ENCODE measurements around the gene ISX. TPM values are rescaled to one million over a fixed set of nuclear protein-coding genes. Genes with fewer than 3 reads are reported as not detected.

Gene ISX
- total RNA-seq, 1 experiment from 2014 or later = not detected

DNA sequence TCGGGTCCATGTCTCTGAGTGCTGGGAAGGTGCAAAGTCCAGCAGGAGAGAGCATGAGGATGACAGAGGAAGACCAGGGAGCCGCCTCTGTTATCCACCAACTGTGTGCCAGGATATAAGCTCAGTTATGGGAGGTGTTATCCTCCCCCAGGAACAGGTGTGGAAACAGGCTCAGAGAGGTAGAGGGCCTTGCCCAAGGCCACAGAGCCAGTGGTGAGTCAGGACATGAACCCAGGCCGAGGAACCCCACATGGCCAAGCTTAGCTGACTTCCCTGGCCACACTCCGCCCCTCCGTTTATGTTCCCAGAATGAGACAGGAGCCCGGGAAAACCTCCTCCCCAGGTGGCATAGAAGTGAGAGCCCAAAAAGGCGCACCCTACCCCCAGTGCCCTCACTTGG is 50.3 kb downstream of the ISX start:
- CTCF ChIA-PET = no interaction called here
- ATAC-seq (no peak), DNase-seq (ENCODE audit: low read depth, low spot score) (no peak)
- POLR2A ChIA-PET = no interaction called here
- Histone ChIP-seq H3K27ac (ENCODE audit: low read length) (no peak overlapping the region), H3K4me1 (ENCODE audit: control insufficient read depth, insufficient read depth, low read length) (no peaks in the 10 kb centered on the region), H3K27me3 (ENCODE audit: control insufficient read depth, insufficient read depth, low read length) (no peaks in the 10 kb centered on the region), H3K9me3 (ENCODE audit: control insufficient read depth, insufficient read depth, low read depth, low read length) (no peaks in the 10 kb centered on the region), H3K4me3 (ENCODE audit: low read depth in 2 of 2, low read length in 2 of 2) (no peak overlapping the region), H3K36me3 (ENCODE audit: control insufficient read depth, insufficient read depth, low read length) (no peaks in the 10 kb centered on the region)
- TF ChIP-seq TCF7L2 (IDR thresholded peaks at IDR 0.05; ENCODE audit: low read depth, low read length) (no peak), SIN3A (IDR thresholded peaks at IDR 0.05; ENCODE audit: borderline replicate concordance, insufficient read depth, low read depth, low read length) (no peak), POLR2AphosphoS5 (IDR thresholded peaks at IDR 0.05; ENCODE audit: low read depth, low read length) (no peak)
- TF ChIP-seq, protein P1, sequence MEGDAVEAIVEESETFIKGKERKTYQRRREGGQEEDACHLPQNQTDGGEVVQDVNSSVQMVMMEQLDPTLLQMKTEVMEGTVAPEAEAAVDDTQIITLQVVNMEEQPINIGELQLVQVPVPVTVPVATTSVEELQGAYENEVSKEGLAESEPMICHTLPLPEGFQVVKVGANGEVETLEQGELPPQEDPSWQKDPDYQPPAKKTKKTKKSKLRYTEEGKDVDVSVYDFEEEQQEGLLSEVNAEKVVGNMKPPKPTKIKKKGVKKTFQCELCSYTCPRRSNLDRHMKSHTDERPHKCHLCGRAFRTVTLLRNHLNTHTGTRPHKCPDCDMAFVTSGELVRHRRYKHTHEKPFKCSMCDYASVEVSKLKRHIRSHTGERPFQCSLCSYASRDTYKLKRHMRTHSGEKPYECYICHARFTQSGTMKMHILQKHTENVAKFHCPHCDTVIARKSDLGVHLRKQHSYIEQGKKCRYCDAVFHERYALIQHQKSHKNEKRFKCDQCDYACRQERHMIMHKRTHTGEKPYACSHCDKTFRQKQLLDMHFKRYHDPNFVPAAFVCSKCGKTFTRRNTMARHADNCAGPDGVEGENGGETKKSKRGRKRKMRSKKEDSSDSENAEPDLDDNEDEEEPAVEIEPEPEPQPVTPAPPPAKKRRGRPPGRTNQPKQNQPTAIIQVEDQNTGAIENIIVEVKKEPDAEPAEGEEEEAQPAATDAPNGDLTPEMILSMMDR (IDR thresholded peaks at IDR 0.05) = no peak
- TF ChIP-seq, protein P2, sequence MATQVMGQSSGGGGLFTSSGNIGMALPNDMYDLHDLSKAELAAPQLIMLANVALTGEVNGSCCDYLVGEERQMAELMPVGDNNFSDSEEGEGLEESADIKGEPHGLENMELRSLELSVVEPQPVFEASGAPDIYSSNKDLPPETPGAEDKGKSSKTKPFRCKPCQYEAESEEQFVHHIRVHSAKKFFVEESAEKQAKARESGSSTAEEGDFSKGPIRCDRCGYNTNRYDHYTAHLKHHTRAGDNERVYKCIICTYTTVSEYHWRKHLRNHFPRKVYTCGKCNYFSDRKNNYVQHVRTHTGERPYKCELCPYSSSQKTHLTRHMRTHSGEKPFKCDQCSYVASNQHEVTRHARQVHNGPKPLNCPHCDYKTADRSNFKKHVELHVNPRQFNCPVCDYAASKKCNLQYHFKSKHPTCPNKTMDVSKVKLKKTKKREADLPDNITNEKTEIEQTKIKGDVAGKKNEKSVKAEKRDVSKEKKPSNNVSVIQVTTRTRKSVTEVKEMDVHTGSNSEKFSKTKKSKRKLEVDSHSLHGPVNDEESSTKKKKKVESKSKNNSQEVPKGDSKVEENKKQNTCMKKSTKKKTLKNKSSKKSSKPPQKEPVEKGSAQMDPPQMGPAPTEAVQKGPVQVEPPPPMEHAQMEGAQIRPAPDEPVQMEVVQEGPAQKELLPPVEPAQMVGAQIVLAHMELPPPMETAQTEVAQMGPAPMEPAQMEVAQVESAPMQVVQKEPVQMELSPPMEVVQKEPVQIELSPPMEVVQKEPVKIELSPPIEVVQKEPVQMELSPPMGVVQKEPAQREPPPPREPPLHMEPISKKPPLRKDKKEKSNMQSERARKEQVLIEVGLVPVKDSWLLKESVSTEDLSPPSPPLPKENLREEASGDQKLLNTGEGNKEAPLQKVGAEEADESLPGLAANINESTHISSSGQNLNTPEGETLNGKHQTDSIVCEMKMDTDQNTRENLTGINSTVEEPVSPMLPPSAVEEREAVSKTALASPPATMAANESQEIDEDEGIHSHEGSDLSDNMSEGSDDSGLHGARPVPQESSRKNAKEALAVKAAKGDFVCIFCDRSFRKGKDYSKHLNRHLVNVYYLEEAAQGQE (IDR thresholded peaks at IDR 0.05; ENCODE audit: insufficient read depth in 1 of 2, low read depth in 2 of 2, low read length in 1 of 2) = no peak
- in situ Hi-C loops (cut with HindIII; ENCODE audit: low pct_unique_long_range_greater_than_20kb, low sequenced_read_pairs) (no loop called here), intact Hi-C loops (cut with micrococcal nuclease; ENCODE audit: unreplicated experiment) (no loop called here)
- BruUV-seq (replicated peaks) = no TSS peak

DNA sequence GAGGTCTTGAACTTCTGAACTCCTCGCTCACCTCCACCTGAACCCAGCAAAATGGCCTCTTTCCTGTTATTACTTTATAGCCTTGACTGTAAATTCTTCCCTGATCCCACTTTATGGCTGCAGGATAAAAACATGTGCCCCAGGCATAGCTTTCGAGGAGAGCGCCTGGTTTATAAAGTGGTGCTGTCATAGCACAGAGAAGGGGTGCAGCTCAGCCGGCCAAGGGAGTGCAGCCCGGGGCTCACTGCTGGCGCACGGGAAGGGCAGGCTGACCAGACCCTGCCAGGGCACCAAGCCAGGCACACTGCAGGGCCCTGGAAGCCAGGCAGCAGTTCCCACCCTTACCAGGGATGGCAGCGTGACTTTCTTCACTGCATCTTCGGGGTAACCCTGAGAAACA is 50.9 kb downstream of the ISX start:
- TF ChIP-seq SIN3A (IDR thresholded peaks at IDR 0.05; ENCODE audit: borderline replicate concordance, insufficient read depth, low read depth, low read length) = no peak
- no peak for TF ChIP-seq POLR2AphosphoS5 (IDR thresholded peaks at IDR 0.05; ENCODE audit: low read depth, low read length)
- in situ Hi-C loops (cut with HindIII; ENCODE audit: low pct_unique_long_range_greater_than_20kb, low sequenced_read_pairs) = no loop called here
- CTCF ChIA-PET = no interaction called here
- Histone ChIP-seq H3K9me3 (ENCODE audit: control insufficient read depth, insufficient read depth, low read depth, low read length) (no peaks in the 10 kb centered on the region), H3K27me3 (ENCODE audit: control insufficient read depth, insufficient read depth, low read length) (no peaks in the 10 kb centered on the region), H3K4me1 (ENCODE audit: control insufficient read depth, insufficient read depth, low read length) (no peaks in the 10 kb centered on the region), H3K36me3 (ENCODE audit: control insufficient read depth, insufficient read depth, low read length) (no peaks in the 10 kb centered on the region), H3K27ac (ENCODE audit: low read length) (no peak overlapping the region), H3K4me3 (ENCODE audit: low read depth in 2 of 2, low read length in 2 of 2) (no peak overlapping the region)
- ATAC-seq (no peak), DNase-seq (ENCODE audit: low read depth, low spot score) (no peak)
- intact Hi-C loops (cut with micrococcal nuclease; ENCODE audit: unreplicated experiment) = no loop called here
- POLR2A ChIA-PET = no interaction called here
- no TSS peak for BruUV-seq (replicated peaks)

DNA sequence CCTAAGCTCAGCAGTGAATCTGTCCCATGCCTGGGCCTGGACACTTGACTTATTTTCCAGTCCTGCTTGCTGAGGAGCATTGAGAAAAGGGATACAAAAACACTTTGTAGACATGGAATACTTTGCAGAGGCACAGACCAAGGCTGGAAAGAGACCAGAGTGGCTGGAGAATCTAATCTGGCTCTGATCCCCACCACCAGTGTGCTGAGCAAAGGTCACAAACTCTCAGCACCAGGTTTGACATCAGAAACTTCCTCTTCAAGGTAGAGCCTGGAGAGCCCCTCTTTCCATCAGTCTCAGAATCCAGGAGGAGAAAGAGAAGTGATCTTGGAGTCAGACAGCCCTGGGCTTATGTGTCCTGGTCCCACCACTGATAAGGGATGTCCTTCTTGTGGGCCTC is 53.5 kb downstream of the ISX start:
- no peaks in the 10 kb centered on the region for H3K36me3 ChIP-seq (ENCODE audit: control insufficient read depth, insufficient read depth, low read length)
- BruUV-seq (replicated peaks) = no TSS peak
- ATAC-seq (no peak), DNase-seq (ENCODE audit: low read depth, low spot score) (no peak)
- ChIA-PET POLR2A (no interaction called here), CTCF (interaction anchor here (0.6 to 0.8 kb wide), 2 partner anchors 10 to 31 kb away, joined by 3 read pairs; no protein-coding TSS in a partner anchor)
- no peak overlapping the region for H3K4me3 ChIP-seq (ENCODE audit: low read depth in 2 of 2, low read length in 2 of 2)
- intact Hi-C loops (cut with micrococcal nuclease; ENCODE audit: unreplicated experiment) = no loop called here
- H3K27ac ChIP-seq (ENCODE audit: low read length) = no peak overlapping the region
- in situ Hi-C loops (cut with HindIII; ENCODE audit: low pct_unique_long_range_greater_than_20kb, low sequenced_read_pairs) = no loop called here
- H3K27me3 ChIP-seq (ENCODE audit: control insufficient read depth, insufficient read depth, low read length) = no peaks in the 10 kb centered on the region
- H3K4me1 ChIP-seq (ENCODE audit: control insufficient read depth, insufficient read depth, low read length) = no peaks in the 10 kb centered on the region
- TF ChIP-seq, protein P1 (IDR thresholded peaks at IDR 0.05) = no peak
- TF ChIP-seq, protein P2 (IDR thresholded peaks at IDR 0.05; ENCODE audit: insufficient read depth in 1 of 2, low read depth in 2 of 2, low read length in 1 of 2) = no peak
- TF ChIP-seq TCF7L2 (IDR thresholded peaks at IDR 0.05; ENCODE audit: low read depth, low read length) = no peak
- no peak for TF ChIP-seq SIN3A (IDR thresholded peaks at IDR 0.05; ENCODE audit: borderline replicate concordance, insufficient read depth, low read depth, low read length)
- no peak for TF ChIP-seq POLR2AphosphoS5 (IDR thresholded peaks at IDR 0.05; ENCODE audit: low read depth, low read length)
- no peaks in the 10 kb centered on the region for H3K9me3 ChIP-seq (ENCODE audit: control insufficient read depth, insufficient read depth, low read depth, low read length)
